Ammon's horn (tissue), 1 donor: ENCODE results near the gene TXN.
A peak's percentile ranks its signal among the peaks of the same experiment; 100 is the strongest.

Experiments
- DNase-seq: peaks from one replicate; pipeline ENCODE4 v3.0.0-alpha.2; 2016; ENCODE audit warnings: low spot score

The TXN gene

GRCh38 chr9:110256380-110257096, at the start of gene TXN:
Gene TXN, minus strand, starts transcription at chr9:110256507. Its CDS starts 72 bp downstream, at chr9:110256435.
- DNase-seq = peak; percentile 91

GRCh38 chr9:110303133-110303532, 46.8 kb upstream of the TXN start:
- no peak for DNase-seq

GRCh38 chr9:110298043-110298605, 41.8 kb upstream of the TXN start:
- DNase-seq = no peak

- DNase-seq = no peak
These were observed 36.9 kb upstream of the TXN start for GRCh38 chr9:110293248-110293647.

- no peak for DNase-seq
These were observed 35.7 kb upstream of the TXN start for GRCh38 chr9:110291921-110292557.

GRCh38 chr9:110290001-110290400, 33.7 kb upstream of the TXN start:
- no peak for DNase-seq

GRCh38 chr9:110288503-110288902, 32.2 kb upstream of the TXN start:
- DNase-seq = no peak

- no peak for DNase-seq
These were observed 31.0 kb upstream of the TXN start for GRCh38 chr9:110287289-110287680.

- DNase-seq = no peak
These were observed 28.0 kb upstream of the TXN start for GRCh38 chr9:110284211-110284844.

GRCh38 chr9:110283751-110284150, 27.4 kb upstream of the TXN start:
- no peak for DNase-seq

- DNase-seq = no peak
These were observed 26.4 kb upstream of the TXN start for GRCh38 chr9:110282739-110283081.

- DNase-seq = peak; percentile 18
These were observed 25.9 kb upstream of the TXN start for GRCh38 chr9:110282018-110282738.

- no peak for DNase-seq
These were observed 21.9 kb upstream of the TXN start for GRCh38 chr9:110278080-110278707.

- no peak for DNase-seq
These were observed 20.5 kb upstream of the TXN start for GRCh38 chr9:110276781-110277180.

- DNase-seq = no peak
These were observed 14.1 kb upstream of the TXN start for GRCh38 chr9:110270211-110270995.

- DNase-seq = no peak
These were observed 10.5 kb upstream of the TXN start for GRCh38 chr9:110266795-110267194.

- DNase-seq = no peak
These were observed 5.3 kb upstream of the TXN start for GRCh38 chr9:110261632-110262031.

- DNase-seq = no peak
These were observed 4.6 kb upstream of the TXN start for GRCh38 chr9:110260911-110261310.

GRCh38 chr9:110259566-110259965, 3.3 kb upstream of the TXN start:
- no peak for DNase-seq

GRCh38 chr9:110258690-110259091, 2.4 kb upstream of the TXN start:
- no peak for DNase-seq

- no peak for DNase-seq
These were observed 1.6 kb upstream of the TXN start for GRCh38 chr9:110257956-110258355.
